Mesodermal cell (in vitro differentiated cells): ENCODE data around the gene CALHM1. TPM values are rescaled to one million over a fixed set of nuclear protein-coding genes. Genes with fewer than 3 reads are reported as not detected.
"Not testable (repeated sequence)": the region's sequence is repeated elsewhere in the genome, so short reads cannot be mapped to it uniquely, and the experiment has no call there.

Experiments
- H3K27ac ChIP-seq: 2 replicates; pipeline ENCODE4 v1.7.0; 2013; ENCODE audit warnings: mild to moderate bottlenecking, low read depth, low read length, moderate library complexity; ENCODE audit not compliant: severe bottlenecking
- H3K36me3 ChIP-seq: 2 replicates; pipeline ENCODE4 v1.7.1; 2013; ENCODE audit warnings: mild to moderate bottlenecking, low read length, moderate library complexity; ENCODE audit not compliant: control insufficient read depth, insufficient read depth
- H3K4me1 ChIP-seq: one replicate; pipeline ENCODE4 v1.7.1; 2013; ENCODE audit warnings: mild to moderate bottlenecking, low read length; ENCODE audit not compliant: insufficient read depth, control insufficient read depth, poor library complexity, severe bottlenecking
- H3K4me3 ChIP-seq: 2 replicates; pipeline ENCODE4 v1.7.0; 2013; ENCODE audit warnings: low read length, control low read depth, mild to moderate bottlenecking; ENCODE audit not compliant: insufficient read depth, poor library complexity, severe bottlenecking; ENCODE audit errors: extremely low read depth
- H3K9me3 ChIP-seq: 2 replicates; pipeline ENCODE4 v1.7.1; 2013; ENCODE audit warnings: mild to moderate bottlenecking, low read length, moderate library complexity; ENCODE audit not compliant: control insufficient read depth
- WGBS, 2 experiments: methylation state at CpG; one replicate each; pipeline ENCODE4 v1.1.5; 2013; ENCODE audit warnings: missing lambda C conversion rate in 2 of 2; ENCODE audit not compliant: insufficient coverage in 2 of 2; 5-methylcytosine and 5-hydroxymethylcytosine counted together
- polyA plus RNA-seq, 2 experiments: library from polyadenylated mRNA; stranded (reverse); fragments of 50-300 nt; gene quantifications; one replicate each; pipeline ENCODE4 v1.2.3, GENCODE V29; 2013

Gene CALHM1, protein sequence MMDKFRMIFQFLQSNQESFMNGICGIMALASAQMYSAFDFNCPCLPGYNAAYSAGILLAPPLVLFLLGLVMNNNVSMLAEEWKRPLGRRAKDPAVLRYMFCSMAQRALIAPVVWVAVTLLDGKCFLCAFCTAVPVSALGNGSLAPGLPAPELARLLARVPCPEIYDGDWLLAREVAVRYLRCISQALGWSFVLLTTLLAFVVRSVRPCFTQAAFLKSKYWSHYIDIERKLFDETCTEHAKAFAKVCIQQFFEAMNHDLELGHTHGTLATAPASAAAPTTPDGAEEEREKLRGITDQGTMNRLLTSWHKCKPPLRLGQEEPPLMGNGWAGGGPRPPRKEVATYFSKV
- polyA plus RNA-seq (2013, experiment 1 of 2), result not detected
- not detected for polyA plus RNA-seq (2013, experiment 2 of 2)

DNA sequence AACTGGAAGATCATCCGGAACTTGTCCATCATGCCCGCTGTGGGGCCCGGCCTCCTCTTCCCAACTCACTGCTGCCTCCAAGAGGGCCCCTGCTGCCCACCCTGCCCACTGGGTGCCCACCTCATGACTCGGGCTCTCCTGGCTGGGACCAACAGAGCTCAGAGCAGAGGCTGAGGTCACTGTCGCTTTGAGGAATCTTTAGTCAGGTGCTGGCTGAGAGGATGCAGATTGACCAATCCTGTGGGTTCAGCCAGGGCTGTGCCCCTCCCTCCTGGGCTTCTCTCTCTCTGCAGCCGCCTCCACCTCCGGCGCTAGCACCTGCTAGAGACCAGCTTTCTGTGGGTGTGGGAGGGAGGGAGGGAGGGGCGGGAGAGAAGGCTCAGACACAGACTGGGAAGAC lies at the start of gene CALHM1:
Gene CALHM1, minus strand, starts transcription at position 181 of the 400 bp plus-strand sequence. Its CDS starts 149 bp downstream, at position 32.
- Histone ChIP-seq H3K36me3 (no peaks in the 10 kb centered on the region), H3K9me3 (no peaks in the 10 kb centered on the region), H3K4me3 (no peak within 1 kb of the TSS), H3K27ac (no peak within 1 kb of the TSS), H3K4me1 (no peaks in the 10 kb centered on the region)
- 75 to 76% methylated on average over 4 to 5 of the region's 9 CpGs for WGBS, 2 experiments

DNA sequence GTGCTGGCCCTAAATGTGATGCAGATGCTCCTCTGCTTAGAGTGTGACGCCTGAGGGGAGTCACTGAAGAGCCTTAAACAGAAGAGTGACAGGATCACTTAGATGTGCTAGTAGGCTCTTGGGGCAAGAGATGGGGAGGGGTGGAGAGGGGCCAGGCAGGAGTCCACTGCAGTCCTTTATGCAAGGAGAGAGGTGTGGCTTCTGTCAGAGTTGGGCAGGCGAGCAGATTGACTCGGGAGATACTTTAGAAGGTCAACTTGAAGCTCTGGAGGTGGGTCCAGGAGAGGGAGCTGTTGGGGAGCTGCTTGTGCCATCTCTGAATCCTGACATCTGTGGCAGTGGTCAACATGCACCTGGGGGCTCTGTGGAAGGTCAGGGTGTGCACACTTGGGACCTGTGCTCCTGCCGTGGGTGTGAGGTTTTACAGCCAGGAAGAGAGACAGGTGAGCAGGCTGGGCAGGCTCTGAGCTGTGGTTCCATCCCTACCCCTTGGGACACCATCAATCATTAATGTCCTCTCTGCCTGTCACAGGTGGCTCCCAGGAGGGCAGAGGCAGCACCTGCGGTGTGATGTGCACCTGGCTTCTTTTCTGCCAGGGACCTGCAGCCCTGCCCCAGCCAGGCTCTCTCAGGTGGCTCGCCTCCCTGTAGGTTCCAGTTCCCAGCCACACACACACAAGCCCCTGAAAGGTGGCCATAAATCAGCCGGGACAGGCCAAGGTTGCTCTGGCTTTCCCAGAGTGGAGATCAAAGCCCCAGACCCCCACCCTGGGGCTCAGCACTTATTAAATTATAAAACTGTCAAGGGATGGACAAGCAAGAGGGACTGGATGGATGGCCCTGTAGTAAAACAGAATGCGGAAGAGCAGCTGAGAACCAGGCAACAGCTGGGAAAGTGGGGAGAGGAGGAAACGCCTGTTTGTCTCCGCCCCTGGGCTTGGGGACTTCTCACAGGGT lies 48.8 kb upstream of the CALHM1 start:
- 62 to 76% methylated on average over 4 to 7 of the region's 10 CpGs for WGBS, 2 experiments
- H3K36me3 ChIP-seq, result no peaks in the 10 kb centered on the region
- no peak overlapping the region for H3K4me3 ChIP-seq
- H3K9me3 ChIP-seq, result no peaks in the 10 kb centered on the region
- peaks cover 7% of the 10 kb centered on the region for H3K4me1 ChIP-seq
- H3K27ac ChIP-seq, result no peak overlapping the region

DNA sequence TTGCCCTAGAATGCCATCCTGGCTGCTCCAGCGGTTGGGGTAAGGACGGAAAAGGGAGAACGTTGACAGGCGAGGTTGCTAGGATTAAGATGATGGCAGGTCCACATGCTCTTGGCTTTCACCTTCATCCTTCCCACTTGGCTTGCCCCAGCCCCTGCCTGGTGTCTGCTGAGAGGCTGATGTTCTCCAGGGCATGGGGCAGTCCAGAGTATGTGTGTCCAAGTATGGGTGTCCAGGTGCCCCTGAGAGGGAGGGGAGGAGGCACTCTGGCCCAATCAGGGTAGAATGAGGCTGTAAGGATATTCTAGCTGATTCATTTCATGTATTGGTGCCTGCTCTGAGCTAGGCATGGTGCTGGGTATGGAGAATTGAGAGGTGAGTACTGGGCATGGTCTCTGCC lies 47.4 kb upstream of the CALHM1 start:
- H3K9me3 ChIP-seq, result no peaks in the 10 kb centered on the region
- peaks cover 7% of the 10 kb centered on the region for H3K4me1 ChIP-seq
- 85 to 100% methylated on average over 3 to 4 of the region's 4 CpGs for WGBS, 2 experiments
- no peaks in the 10 kb centered on the region for H3K36me3 ChIP-seq
- no peak overlapping the region for H3K4me3 ChIP-seq
- no peak overlapping the region for H3K27ac ChIP-seq

DNA sequence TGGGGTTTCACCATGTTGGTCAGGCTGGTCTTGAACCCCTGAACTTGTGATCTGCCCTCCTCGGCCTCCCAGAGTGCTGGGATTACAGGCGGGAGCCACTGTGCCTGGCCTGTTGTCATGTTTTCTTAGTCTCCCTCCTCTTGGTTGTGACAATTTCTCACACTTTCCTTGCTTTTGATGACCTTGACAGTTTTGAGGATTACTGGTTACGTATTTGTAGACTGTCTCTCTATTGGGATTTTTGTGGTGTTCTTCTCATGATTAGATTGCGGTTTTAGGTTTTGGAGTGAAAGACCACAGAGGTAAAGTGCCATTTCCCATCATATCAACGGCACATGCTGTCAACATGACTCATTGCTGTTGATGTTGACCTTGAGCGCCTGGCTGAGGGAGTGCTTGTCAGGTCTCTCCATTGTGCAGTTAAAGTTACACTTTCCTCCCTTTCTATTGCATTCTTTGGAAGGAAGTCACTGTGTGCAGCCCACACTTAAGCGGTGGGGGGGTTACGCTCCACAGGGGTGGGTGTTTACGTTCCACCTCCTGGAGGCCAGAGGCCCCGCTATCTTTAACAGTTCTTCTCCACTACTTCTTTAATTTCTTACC lies 45.6 kb upstream of the CALHM1 start:
- Histone ChIP-seq H3K4me1 (peaks cover 7% of the 10 kb centered on the region), H3K9me3 (no peaks in the 10 kb centered on the region), H3K36me3 (no peaks in the 10 kb centered on the region), H3K4me3 (no peak overlapping the region), H3K27ac (no peak overlapping the region)
- 66 to 76% methylated on average over 5 to 6 of the region's 10 CpGs for WGBS, 2 experiments

DNA sequence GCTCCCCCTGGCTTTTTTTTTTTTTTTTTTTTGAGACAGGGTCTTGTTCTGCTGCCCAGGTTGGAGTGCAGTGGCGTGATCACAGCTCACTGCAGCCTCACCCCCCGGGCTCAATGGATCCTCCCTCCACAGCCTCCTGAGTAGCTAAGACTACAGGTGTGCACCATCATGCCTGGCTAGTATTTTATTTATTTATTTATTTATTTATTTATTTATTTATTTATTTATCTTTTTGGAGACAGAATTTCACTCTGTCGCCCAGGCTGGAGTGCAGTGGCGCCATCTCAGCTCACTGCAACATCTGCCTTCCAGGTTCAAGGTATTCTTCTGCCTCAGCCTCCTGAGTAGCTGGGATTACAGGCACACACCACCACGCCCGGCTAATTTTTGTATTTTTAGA lies 45.1 kb upstream of the CALHM1 start:
- WGBS, 2 experiments, result 93 to 94% methylated on average over 4 of the region's 6 CpGs
- not testable (repeated sequence) for H3K9me3 ChIP-seq, H3K27ac ChIP-seq, H3K36me3 ChIP-seq, H3K4me1 ChIP-seq, H3K4me3 ChIP-seq

DNA sequence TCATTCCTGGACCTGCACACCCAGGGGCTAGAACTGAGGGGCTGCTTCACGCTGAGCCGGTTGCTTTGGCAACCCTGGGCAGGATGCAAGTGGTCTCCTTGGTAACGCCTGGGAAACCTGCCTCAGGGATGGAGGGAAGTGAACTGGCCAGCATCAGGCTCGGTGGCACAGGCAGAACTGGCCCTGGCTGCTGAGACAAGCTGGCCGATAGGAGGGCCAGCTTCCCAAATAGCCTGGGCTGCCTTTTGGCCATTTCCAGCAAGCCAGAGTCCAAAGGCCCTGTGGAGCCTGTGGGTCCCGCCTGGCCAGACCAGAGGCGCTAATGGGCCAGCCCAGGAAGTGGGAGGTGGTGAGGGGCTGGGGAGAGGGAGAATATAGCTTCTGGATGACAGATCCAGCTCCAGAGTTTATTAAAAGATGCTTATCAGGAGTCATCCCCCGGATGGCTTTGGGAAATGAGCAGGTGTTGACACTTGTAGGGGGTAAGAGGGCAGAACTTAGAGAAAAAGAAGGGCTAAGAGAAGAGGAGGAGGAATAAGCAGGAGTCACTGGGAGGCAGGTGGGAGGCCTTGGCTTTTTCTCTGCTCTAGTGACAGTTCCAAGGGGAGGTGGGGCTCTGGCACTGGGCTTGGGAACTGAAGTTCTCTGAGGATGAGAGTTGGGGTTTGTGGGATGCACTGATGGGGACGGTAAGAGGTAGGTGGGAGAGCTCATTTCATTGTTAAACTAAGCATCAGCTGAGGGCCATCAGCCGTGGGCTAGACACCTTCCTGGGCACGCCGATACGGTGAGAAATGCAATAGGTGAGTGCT lies 44.4 kb upstream of the CALHM1 start:
- H3K4me3 ChIP-seq, result no peak overlapping the region
- WGBS, 2 experiments, result 80 to 84% methylated on average over 10 to 12 of the region's 13 CpGs
- no peaks in the 10 kb centered on the region for H3K36me3 ChIP-seq

DNA sequence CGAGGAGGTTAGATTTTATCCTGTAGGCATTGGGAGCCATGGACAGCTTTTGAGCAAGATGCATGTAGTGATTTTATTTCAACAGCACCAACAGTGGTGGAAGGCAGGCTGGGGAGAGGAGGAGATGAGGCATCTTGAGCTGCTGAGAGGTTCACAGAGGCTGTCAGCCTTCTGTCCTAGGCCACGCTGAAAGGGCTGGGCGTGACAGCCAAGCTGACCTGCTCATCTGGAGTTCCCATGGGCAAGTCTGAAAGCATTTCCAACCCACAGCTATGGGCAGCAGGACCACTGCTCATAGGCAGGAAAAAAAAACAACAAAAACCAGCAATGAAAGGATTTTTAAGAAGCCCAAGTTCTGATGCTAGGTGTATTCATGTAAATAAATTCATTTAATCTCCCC lies 42.5 kb upstream of the CALHM1 start:
- WGBS, 2 experiments, result 88 to 100% methylated on average over 1 to 3 of the region's 3 CpGs
- Histone ChIP-seq H3K4me1 (peaks cover 7% of the 10 kb centered on the region), H3K4me3 (no peak overlapping the region), H3K27ac (no peak overlapping the region), H3K9me3 (no peaks in the 10 kb centered on the region), H3K36me3 (no peaks in the 10 kb centered on the region)

More for the DNA sequence above, 44.4 kb upstream of the CALHM1 start:
- Histone ChIP-seq H3K27ac (no peak overlapping the region), H3K9me3 (no peaks in the 10 kb centered on the region), H3K4me1 (peaks cover 7% of the 10 kb centered on the region)

DNA sequence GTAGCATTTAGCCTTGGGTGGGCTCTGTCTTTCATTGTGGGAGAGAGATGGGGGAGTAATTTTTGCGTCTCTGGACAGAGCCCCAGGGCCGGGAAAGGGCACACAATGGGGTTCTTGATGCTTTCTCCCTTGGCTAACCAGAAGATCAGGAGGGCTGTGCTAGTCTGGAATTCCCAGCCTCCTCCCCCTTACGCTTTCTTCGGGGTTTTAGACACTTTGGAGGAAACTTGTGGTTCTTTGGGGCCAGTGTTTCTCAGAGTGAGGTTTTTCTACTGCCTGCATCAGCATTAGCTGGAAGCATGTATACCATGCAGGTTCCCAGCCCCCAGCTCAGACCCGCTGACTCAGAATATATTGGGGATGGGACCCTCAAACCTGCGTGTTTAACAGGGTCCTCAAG lies 41.8 kb upstream of the CALHM1 start:
- peaks cover 7% of the 10 kb centered on the region for H3K4me1 ChIP-seq
- WGBS, 2 experiments, result 75 to 100% methylated on average over 3 to 4 of the region's 6 CpGs
- no peaks in the 10 kb centered on the region for H3K36me3 ChIP-seq

DNA sequence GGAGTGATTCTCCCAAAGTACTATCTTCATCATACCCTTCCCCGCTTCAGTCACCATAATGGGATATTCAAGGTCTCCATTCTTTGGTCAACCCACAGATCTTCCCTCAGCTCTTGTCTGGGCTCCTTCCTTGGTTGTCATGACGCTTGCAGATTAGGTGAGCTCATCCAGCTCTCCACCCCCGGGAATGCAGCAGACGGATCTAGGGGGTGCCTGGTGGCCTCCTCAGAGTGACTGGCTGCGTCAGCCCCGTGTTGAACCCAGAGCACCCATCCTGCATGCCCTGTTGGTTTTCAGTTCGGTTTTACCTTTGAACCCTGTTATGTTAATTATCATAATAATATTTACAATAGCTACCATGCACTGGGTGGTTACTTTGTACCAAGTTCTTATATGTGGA lies 41.2 kb upstream of the CALHM1 start:
- 59 to 62% methylated on average over 4 of the region's 7 CpGs for WGBS, 2 experiments
- no peak overlapping the region for H3K4me3 ChIP-seq
- no peak overlapping the region for H3K27ac ChIP-seq

More for the DNA sequence above, 41.8 kb upstream of the CALHM1 start:
- Histone ChIP-seq H3K9me3 (no peaks in the 10 kb centered on the region), H3K27ac (no peak overlapping the region), H3K4me3 (no peak overlapping the region)

More for the DNA sequence above, 41.2 kb upstream of the CALHM1 start:
- H3K4me1 ChIP-seq, result peaks cover 7% of the 10 kb centered on the region
- H3K36me3 ChIP-seq, result no peaks in the 10 kb centered on the region
- H3K9me3 ChIP-seq, result no peaks in the 10 kb centered on the region
